ENCODE results near the gene ST6GAL1.

GRCh38 chr3:186942168-186942567 is 11.8 kb downstream of the ST6GAL1 start:
- no peak for TF ChIP-seq POLR2A (IDR thresholded peaks at IDR 0.05)
- TF ChIP-seq, protein P1, sequence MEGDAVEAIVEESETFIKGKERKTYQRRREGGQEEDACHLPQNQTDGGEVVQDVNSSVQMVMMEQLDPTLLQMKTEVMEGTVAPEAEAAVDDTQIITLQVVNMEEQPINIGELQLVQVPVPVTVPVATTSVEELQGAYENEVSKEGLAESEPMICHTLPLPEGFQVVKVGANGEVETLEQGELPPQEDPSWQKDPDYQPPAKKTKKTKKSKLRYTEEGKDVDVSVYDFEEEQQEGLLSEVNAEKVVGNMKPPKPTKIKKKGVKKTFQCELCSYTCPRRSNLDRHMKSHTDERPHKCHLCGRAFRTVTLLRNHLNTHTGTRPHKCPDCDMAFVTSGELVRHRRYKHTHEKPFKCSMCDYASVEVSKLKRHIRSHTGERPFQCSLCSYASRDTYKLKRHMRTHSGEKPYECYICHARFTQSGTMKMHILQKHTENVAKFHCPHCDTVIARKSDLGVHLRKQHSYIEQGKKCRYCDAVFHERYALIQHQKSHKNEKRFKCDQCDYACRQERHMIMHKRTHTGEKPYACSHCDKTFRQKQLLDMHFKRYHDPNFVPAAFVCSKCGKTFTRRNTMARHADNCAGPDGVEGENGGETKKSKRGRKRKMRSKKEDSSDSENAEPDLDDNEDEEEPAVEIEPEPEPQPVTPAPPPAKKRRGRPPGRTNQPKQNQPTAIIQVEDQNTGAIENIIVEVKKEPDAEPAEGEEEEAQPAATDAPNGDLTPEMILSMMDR (IDR thresholded peaks at IDR 0.05): no peak

All from heart left ventricle (tissue), 13 donors.